NCI-H345 treated with DMSO at 0.1 percent for 48 hours (cell line): ENCODE data around the gene ANKRD7.
"Not testable (repeated sequence)": the region's sequence is repeated elsewhere in the genome, so short reads cannot be mapped to it uniquely, and the experiment has no call there.

Experiments
- DNase-seq: peaks from one replicate; lab custom pipeline; 2025; ENCODE audit not compliant: unreplicated experiment; lab: John Stamatoyannopoulos, UW

The ANKRD7 gene

DNA sequence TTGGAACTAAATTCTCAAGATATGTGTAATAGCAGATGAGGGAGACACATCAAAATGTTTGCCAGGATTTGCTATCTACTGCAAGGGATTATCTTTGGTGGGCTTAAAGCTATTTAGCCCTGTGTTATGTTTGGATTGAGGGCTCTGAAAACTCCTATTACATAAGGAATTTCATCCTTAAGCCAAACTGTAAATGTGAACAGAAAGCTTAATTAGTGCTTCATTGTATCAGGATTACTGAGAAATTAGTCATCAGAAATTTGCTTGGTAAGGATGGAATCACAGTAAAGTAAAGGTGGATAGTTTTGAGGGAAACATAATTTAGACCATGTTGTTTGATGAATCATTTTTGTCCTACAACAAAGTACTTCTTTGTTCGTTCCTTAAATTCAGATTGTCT lies 8.3 kb downstream of the ANKRD7 start:
- DNase-seq = no peak

DNA sequence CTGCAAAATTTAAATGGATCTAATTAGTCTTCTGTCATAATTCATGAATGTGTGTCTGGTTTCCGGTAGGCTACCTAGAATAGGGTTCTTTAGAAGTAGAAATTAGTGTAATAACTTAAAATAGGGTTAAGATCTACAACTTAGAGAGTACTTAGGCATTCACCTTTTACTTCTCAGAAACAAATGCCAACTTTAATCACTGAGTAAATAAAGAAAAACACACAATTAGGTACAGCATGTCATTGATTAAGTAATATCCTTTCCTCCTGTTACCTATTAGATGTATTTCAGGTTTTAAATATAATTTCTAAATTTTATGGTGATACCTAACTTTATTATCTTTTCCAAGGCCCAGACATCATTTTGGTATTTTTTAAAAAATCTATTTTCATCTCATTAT lies 9.3 kb downstream of the ANKRD7 start:
- DNase-seq = no peak

DNA sequence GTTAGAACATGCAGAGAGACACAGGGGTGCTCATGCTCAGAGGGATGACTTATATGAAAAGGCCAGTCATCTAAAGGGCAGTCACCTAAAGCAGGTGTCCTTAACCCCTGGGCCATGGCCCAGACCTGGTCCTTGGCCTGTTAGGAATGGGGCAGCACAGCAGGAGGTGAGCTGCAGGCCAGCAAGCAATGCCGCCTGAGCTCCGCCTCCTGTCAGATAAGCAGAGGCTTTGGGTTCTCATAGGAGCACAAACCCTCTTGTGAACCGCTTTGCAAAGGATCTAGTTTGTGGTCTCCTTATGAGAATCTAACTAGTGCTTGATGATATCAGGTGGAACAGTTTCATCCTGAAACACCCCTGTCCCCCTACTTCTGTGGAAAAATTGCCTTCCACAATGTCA lies 14.5 kb downstream of the ANKRD7 start:
- no peak for DNase-seq

DNA sequence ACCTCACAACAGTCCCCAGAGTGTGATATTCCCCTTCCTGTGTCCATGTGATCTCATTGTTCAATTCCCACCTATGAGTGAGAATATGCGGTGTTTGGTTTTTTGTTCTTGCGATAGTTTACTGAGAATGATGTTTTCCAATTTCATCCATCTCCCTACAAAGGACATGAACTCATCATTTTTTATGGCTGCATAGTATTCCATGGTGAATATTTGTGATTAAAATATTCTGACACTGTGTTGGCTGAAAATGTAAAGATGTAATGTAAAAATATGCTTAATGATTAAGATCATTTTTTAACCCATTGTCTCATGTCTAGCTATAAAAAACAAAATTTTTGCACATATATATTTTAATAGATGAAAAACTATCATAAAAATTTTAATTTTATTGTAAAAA lies 15.8 kb downstream of the ANKRD7 start:
- DNase-seq = not testable (repeated sequence)

DNA sequence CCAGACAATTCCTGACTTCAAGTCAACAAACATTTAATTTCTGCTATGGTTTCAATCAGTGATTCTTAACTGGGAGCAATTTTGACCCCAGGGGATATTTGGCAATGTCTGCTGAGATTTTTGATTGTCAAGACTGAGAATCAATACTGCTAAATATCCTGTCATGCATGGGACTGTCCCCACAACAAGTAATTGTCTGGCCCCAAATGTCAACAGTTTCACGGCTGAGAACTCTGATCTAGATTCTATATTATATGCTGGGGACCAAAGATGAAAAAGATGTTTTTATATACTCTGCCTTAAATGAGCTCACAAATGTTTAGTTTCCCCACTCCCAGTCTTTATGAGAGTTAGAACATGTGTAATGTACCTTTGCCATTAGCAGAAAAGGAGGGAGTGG lies 19.2 kb downstream of the ANKRD7 start:
- no peak for DNase-seq

DNA sequence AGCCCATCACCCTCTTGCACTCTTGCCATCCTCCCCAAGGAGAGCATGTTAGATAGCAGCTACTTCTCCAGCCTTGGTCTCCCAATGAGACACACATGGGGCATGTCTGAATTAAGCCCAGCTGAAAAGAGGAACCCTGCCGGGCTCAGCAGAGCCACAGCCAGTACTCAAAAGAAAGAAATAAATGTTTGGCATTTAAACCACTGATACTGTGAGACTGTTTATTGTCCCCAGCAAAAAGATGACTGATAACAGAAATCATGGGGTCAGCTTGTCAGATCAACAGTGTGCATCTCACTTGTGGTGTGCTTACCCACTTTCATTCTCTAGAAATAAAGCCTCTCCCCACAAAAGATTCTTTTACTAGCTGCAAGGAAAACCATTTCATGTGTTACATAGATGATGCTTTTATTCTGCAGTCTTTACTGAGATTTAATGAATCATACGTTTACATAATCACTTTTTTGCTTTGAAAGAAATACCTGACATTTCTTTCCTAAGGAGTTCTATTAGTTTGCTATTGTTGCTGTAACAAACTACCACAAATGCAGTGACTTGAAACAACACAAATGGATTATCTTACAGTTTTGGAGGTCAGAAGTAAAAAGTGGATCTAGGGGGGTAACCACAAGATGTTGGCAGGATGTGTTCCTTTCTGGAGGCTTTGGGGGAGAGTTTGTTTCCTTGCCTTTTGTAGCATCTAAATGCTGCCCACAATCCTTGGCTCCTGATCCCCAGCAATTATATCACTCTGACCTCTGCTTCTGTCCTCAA lies 20.9 kb downstream of the ANKRD7 start:
- DNase-seq = no peak

DNA sequence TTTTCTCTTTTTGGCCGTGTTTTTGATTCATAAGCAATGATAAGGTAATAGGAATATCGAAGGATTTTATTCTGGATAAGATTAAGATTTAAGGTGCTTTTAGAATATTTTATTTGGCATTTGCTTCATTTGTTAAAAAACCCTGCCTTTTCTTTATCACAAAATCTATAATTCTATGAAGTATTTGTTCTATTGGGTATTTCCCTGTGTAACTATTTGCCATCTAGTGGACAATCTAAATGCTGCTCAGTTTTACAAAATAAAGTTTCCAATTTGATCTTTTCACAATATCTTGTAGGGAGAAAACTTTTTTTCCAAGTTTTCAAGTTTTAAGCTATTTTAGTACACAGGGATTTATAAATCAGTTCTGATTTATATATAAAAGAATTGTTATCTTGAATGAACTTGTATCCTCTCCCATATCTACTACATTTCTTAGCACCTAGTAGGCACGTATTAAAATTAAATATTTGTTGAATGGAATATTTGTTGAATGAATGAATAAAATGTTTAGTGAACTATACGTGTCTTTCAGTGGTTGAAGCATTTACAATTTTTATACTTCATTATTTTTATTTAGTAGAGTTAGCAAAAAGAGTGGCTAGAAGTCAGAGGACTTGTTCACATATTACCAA lies 26.5 kb downstream of the ANKRD7 start:
- no peak for DNase-seq

DNA sequence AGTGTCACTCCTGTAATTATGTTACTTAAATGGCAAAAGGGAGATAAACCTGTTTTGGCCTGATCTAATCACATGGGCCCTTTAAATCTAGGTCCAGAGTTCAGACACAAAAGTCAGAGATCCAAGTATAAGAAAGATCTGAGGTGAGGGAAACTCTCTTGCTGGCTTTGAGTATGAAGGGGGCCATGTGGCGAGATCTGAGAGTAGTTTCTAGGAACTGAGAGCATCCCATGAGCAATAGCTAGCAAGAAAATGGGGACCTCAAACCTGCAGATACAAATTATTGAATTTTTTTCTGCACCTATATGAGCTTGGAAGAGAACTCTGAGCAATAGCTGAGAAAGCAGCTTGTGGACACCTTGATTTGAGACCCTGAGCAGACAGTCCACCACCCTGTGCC lies 27.6 kb downstream of the ANKRD7 start:
- DNase-seq = no peak

DNA sequence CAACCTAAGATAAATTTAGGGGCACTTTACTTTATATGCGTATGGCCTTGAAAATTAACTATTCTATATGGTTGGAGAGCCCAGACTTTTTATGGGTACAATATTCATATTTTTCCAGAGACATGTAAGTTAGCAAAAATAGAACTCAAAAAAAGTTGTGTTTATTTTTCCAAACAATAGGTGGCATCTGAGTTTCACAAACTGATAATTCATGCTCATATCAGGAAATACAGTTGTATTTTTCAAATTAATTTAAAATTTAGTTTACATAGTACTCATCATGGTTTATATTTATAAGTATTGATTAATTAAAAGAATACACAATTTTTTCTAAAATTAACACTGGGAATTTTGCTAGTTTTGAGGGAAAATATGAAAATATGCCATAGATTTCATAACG lies 34.6 kb downstream of the ANKRD7 start:
- no peak for DNase-seq

DNA sequence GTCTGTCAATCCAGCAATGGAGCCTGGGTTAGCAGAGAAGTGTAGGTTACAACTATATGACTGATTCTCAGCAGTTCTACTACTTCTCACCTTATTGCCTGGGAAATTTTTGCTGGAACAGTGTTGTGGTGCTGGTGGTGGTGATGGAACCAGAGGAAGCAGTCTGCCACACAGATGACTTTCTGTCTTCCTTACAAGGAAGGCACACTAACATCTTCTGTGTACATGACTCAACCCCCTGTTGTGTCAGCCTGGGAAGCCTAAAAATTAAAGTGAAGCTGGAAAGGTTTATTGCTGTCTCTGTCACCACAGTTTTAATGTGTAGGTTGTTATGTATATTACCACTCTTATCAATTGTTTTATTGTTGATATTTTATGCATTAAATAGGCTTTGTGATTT lies 40.3 kb downstream of the ANKRD7 start:
- DNase-seq = no peak

DNA sequence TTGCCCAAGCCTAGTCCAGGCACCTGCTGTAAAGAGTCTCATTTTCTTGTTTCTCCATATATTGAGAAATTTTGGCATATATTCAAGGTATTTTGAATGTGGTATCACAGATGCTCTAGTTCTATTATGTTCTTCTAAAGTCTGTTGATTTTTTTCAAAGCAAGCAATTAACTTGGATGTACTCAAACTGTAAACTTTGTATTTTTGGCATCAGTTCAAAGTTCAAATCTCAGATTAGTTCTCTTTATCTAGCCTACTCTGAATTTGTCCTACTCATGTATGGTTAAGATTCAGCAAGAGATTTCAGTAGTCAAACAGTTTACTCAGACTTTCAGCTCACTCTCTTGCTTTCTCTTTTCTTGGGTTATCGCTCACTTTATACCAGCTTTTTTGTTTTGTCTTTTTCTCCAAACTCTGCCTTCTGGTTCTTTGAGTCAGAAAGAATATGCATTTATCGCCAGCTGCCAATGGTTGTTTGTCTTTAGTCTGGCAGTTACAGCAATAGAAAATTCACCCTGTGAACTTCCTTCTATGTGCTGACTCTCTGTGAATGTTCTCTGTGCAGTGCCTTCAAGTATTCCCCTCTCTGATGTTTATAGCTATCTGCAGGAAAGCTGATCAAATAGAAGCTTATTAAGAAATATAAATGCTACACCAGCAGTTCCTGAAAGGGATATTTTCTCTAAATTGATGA lies 56.0 kb downstream of the ANKRD7 start:
- DNase-seq = no peak

DNA sequence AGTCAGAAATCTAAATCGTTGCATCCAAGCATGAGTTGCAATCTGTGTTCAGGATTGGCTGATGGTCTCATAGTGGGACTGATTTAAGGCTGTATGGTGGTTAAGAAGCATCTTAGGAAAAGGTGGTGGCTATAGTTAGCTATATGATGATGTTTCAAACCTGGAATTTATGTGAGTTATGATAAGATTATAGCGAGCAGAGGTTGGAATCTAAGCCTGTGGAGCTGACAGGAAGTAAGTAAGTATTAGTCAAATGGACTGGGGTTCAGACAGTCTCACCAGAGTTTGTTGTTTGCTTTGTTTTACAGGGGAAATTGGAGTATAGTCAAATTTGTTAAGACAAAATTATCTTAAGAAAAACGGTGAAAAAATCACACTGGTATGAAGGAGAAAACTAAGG lies 56.7 kb downstream of the ANKRD7 start:
- DNase-seq = no peak

DNA sequence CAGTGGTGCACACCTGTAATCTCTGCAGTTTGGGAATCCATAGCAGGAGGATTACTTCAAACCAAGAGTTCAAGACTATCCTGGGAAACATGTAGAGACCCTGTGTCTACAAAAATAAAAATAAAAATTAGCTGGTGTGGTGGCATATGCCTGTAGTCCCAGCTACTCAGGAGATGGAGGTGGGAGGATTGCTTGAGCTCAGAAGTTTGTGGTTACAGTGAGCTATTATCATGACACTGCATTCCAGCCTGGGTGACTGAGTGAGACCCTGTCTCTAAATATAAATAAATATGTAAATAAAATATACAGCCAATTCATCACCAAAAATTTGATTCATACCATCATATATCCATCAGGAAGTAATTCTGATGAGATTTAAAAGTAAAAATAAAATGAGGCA lies 60.9 kb downstream of the ANKRD7 start:
- no peak for DNase-seq

DNA sequence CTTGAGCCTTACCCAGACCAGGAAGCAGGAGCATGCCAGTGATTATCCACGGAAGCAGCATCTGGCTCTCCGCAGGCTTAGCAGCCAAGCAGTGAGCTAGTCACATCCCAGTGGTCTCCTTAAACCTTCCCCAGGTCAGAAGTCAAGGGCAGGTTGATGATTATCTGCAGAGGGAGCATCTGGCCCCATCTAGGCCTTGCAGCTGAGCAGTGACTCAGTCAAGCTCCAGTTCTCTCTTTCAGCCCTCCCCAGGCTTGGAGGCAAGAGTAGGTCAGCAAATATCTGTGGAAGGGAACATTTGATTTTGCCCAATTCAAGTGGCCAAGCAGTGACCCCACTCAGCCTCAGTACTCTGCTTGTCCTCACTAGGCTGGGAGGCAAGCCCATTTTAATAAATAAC lies 61.6 kb downstream of the ANKRD7 start:
- no peak for DNase-seq

DNA sequence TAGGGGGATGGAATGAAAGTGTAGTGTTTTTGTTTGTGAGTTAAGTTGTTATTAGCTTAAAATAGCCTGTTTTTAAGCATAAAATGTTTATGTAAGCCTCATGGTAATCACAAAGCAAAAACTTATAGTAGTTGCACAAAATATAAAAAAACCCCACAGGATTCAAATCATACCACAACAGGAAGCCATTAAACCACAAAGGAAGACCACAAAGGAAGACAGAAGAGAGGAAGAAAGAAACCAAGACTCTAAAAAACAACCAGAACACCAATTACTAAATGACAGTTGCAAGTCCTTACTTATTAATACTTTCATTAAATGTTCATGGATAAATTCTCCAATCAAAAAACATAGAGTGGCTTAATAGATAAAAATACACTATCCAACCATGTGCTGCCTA lies 63.6 kb downstream of the ANKRD7 start:
- no peak for DNase-seq

DNA sequence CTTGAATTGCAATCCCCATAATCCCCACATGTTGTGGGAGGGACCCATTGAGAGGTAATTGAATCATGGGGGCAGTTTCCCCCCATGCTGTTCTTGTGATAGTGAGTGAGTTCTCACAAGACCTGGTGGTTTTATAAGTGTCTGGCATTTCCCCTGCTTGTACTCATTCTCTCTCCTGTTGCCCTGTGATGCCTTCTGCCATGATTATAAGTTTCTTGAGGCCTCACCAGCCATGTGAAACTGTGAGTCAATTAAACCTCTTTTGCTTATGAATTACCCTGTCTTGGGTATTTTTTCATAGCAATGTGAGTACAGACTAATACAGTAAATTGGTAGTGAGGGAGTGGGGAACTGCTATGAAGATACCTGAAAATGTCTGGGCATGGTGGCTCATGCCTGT lies 65.0 kb downstream of the ANKRD7 start:
- no peak for DNase-seq
